ENCODE data around the gene SUN1. TPM values are rescaled to one million over a fixed set of nuclear protein-coding genes. Genes with fewer than 3 reads are reported as not detected.

The SUN1 gene
- total and polyA plus RNA-seq, 2 donors (not counting 1 experiment from before 2014, with no cell fraction given), result 198 to 254 TPM

- POLR2A ChIA-PET, result no interaction called here
Observed at GRCh38 chr7:891291-891690, 59.0 kb downstream of the SUN1 start.

GRCh38 chr7:891805-892204 is 59.5 kb downstream of the SUN1 start:
- Histone ChIP-seq H2AFZ (ENCODE audit: insufficient read depth, low read depth, low read length, poor library complexity, severe bottlenecking) (no peak overlapping the region), H3K79me2 (ENCODE audit: control insufficient read depth, insufficient read depth, low read length) (peaks cover 28% of the 10 kb centered on the region), H3K9me3 (ENCODE audit: control extremely low read depth in 1 of 3, control insufficient read depth in 2 of 3, insufficient read depth in 1 of 3, low read length in 2 of 3) (no peaks in the 10 kb centered on the region), H3K4me3 (ENCODE audit: control extremely low read depth in 1 of 5, extremely low read depth in 1 of 5, insufficient read depth in 1 of 5, low read depth in 2 of 5, low read length in 4 of 5) (no peak overlapping the region), H3K36me3 (replicated peaks in 1 of 2; ENCODE audit: control extremely low read depth in 1 of 2, control insufficient read depth in 1 of 2, extremely low read depth in 1 of 2, insufficient read depth in 2 of 2, low read length in 1 of 2) (peaks cover 0 to 81% of the 10 kb centered on the region in 2 experiments), H3K27me3 (replicated peaks in 1 of 4; ENCODE audit: control extremely low read depth in 1 of 4, control insufficient read depth in 3 of 4, insufficient read depth in 4 of 4, low read length in 3 of 4) (no peaks in the 10 kb centered on the region), H3K9ac (ENCODE audit: low read length) (no peak overlapping the region), H3K4me2 (replicated peaks; ENCODE audit: low read depth, low read length, poor library complexity, severe bottlenecking) (no peak overlapping the region), H4K20me1 (ENCODE audit: control insufficient read depth, insufficient read depth, low read length, poor library complexity, severe bottlenecking) (peaks cover 57% of the 10 kb centered on the region), H3K4me1 (ENCODE audit: control insufficient read depth in 2 of 2, insufficient read depth in 2 of 2, low read length in 2 of 2) (no peaks in the 10 kb centered on the region), H3K27ac (ENCODE audit: low read length in 2 of 2) (no peak overlapping the region)
- WGBS (ENCODE audit: insufficient coverage), result 96% methylated on average over 15 of the region's 20 CpGs
- ChIA-PET CTCF (interaction anchor here (0.8 kb wide), 2 partner anchors 18 to 285 kb away, joined by 3 to 4 read pairs; no protein-coding TSS in a partner anchor), POLR2A (no interaction called here)
- no peaks in the 10 kb centered on the region for H3K4me1 Mint-ChIP-seq
- no peak overlapping the region for H3K4me3 Mint-ChIP-seq
- no peak for TF ChIP-seq EZH2 (IDR thresholded peaks at IDR 0.05; ENCODE audit: borderline replicate concordance, insufficient read depth, low read depth, low read length, poor library complexity, severe bottlenecking)
- TF ChIP-seq CTCF (IDR thresholded peaks at IDR 0.05), result no peak
- H3K27ac Mint-ChIP-seq, result no peak overlapping the region
- intact Hi-C loops (cut with micrococcal nuclease), result no loop called here
- H3K9me3 Mint-ChIP-seq (ENCODE audit: insufficient read depth), result no peaks in the 10 kb centered on the region
- no peak for DNase-seq
- no peak for ATAC-seq (ENCODE audit: low read depth)
- no peaks in the 10 kb centered on the region for H3K27me3 Mint-ChIP-seq

More at GRCh38 chr7:891291-891690, 59.0 kb downstream of the SUN1 start:
- Mint-ChIP-seq H3K4me3 (no peak overlapping the region), H3K27ac (no peak overlapping the region), H3K9me3 (ENCODE audit: insufficient read depth) (no peaks in the 10 kb centered on the region), H3K4me1 (peaks cover under 1% of the 10 kb centered on the region), H3K27me3 (no peaks in the 10 kb centered on the region)
- CTCF ChIA-PET, result interaction anchor here (0.8 kb wide), 1 partner anchor 18 kb away, joined by 4 read pairs; no protein-coding TSS in a partner anchor
- Histone ChIP-seq H4K20me1 (ENCODE audit: control insufficient read depth, insufficient read depth, low read length, poor library complexity, severe bottlenecking) (peaks cover 63% of the 10 kb centered on the region), H3K79me2 (ENCODE audit: control insufficient read depth, insufficient read depth, low read length) (peaks cover 33% of the 10 kb centered on the region), H3K36me3 (replicated peaks in 1 of 2; ENCODE audit: control extremely low read depth in 1 of 2, control insufficient read depth in 1 of 2, extremely low read depth in 1 of 2, insufficient read depth in 2 of 2, low read length in 1 of 2) (peaks cover 0 to 85% of the 10 kb centered on the region in 2 experiments), H3K4me1 (ENCODE audit: control insufficient read depth in 2 of 2, insufficient read depth in 2 of 2, low read length in 2 of 2) (no peaks in the 10 kb centered on the region), H3K9ac (ENCODE audit: low read length) (no peak overlapping the region), H3K27me3 (replicated peaks in 1 of 4; ENCODE audit: control extremely low read depth in 1 of 4, control insufficient read depth in 3 of 4, insufficient read depth in 4 of 4, low read length in 3 of 4) (no peaks in the 10 kb centered on the region), H2AFZ (ENCODE audit: insufficient read depth, low read depth, low read length, poor library complexity, severe bottlenecking) (no peak overlapping the region), H3K4me2 (replicated peaks; ENCODE audit: low read depth, low read length, poor library complexity, severe bottlenecking) (no peak overlapping the region), H3K9me3 (ENCODE audit: control extremely low read depth in 1 of 3, control insufficient read depth in 2 of 3, insufficient read depth in 1 of 3, low read length in 2 of 3) (no peaks in the 10 kb centered on the region), H3K27ac (ENCODE audit: low read length in 2 of 2) (no peak overlapping the region), H3K4me3 (ENCODE audit: control extremely low read depth in 1 of 5, extremely low read depth in 1 of 5, insufficient read depth in 1 of 5, low read depth in 2 of 5, low read length in 4 of 5) (no peak overlapping the region)
- DNase-seq (no peak), ATAC-seq (ENCODE audit: low read depth) (no peak)
- 98% methylated on average over 28 of the region's 29 CpGs for WGBS (ENCODE audit: insufficient coverage)
- TF ChIP-seq EZH2 (IDR thresholded peaks at IDR 0.05; ENCODE audit: borderline replicate concordance, insufficient read depth, low read depth, low read length, poor library complexity, severe bottlenecking) (no peak), CTCF (IDR thresholded peaks at IDR 0.05) (no peak)
- intact Hi-C loops (cut with micrococcal nuclease), result no loop called here
